Colonic mucosa (tissue), 4 donors: Measurements from ENCODE around the gene ASH1L. TPM values are rescaled to one million over a fixed set of nuclear protein-coding genes. Genes with fewer than 3 reads are reported as not detected.
"Not testable (repeated sequence)": the region's sequence is repeated elsewhere in the genome, so short reads cannot be mapped to it uniquely, and the experiment has no call there.

Experiments used
- DNase-seq: peaks from one replicate; pipeline ENCODE4 v3.0.0-alpha.2; 2020
- H3K27ac ChIP-seq: fragments of 200-600 bp; one replicate; pipeline ENCODE4 v1.8.0; 2021
- H3K27me3 ChIP-seq: fragments of 200-600 bp; one replicate; pipeline ENCODE4 v1.8.0; 2021
- H3K36me3 ChIP-seq: fragments of 200-600 bp; one replicate; pipeline ENCODE4 v1.8.0; 2021
- H3K4me1 ChIP-seq: fragments of 200-600 bp; one replicate; pipeline ENCODE4 v1.8.0; 2021; ENCODE audit warnings: mild to moderate bottlenecking
- H3K4me3 ChIP-seq: fragments of 200-600 bp; one replicate; pipeline ENCODE4 v1.8.0; 2021
- H3K9ac ChIP-seq, 2 donors: one replicate each; pipeline ENCODE4 v1.7.0; 2013; ENCODE audit warnings: control low read depth in 2 of 2, low read depth in 2 of 2, low read length in 2 of 2
- H3K9me3 ChIP-seq: fragments of 200-600 bp; one replicate; pipeline ENCODE4 v1.8.0; 2021
- CTCF ChIP-seq: fragments of 200-600 bp; IDR thresholded peaks from one replicate; pipeline ENCODE4 v1.8.0; 2022; ENCODE audit warnings: antibody characterized with exemption, mild to moderate bottlenecking
- intact Hi-C: fragments of 100-400 bp; cut with DNase I; formaldehyde crosslinking; loops from one replicate; pipeline ENCODE4 v1.14.1; 2022
- total RNA-seq, 2 donors: library from RNA; stranded (reverse); fragmentation: NEBNext Ultra II Directional in 1 of 2; extraction: Animal tissue kit (Norgen Biotek cat#: 25700) in 1 of 2; gene quantifications; one replicate each; pipeline ENCODE4 v1.2.1, GENCODE V29; 2021
- donor health status: healthy.
- donor health status: DM: no; HTN: no; CAD: no.
- donor health status: DM: no; HTN: no; CAD: no.

Gene ASH1L
- total RNA-seq, 2 donors from 2014 or later, result 37.7 to 47.2 TPM

GRCh38 chr1:155389826-155390225 lies 172.8 kb downstream of the ASH1L start:
- Histone ChIP-seq H3K9ac (no peak overlapping the region), H3K36me3 (no peaks in the 10 kb centered on the region), H3K9me3 (no peaks in the 10 kb centered on the region), H3K4me1 (no peaks in the 10 kb centered on the region), H3K27me3 (no peaks in the 10 kb centered on the region), H3K4me3 (no peak overlapping the region), H3K27ac (no peak overlapping the region)
- intact Hi-C loops, result no loop called here
- no peak for DNase-seq
- no peak for TF ChIP-seq CTCF

DNA sequence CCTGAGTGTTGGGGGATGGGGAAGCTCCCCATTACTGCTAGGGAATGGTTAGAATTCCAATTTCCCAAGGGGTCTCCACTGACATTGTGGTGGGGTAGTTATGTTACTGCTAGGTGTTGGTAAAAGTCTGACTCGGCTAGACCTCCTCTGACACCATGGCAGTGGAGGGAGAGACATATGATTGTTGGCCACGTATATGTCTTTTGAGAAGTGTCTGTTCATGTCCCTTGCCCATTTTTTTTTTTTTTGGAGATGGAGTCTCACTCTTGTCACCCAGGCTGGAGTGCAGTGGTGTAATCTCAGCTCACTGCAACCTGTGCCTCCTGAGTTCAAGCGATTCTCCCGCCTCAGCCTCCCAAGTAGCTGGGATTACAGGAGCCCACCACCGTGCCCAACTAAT lies 176.8 kb downstream of the ASH1L start:
- DNase-seq, intact Hi-C loops, H3K9ac ChIP-seq, H3K4me1 ChIP-seq, H3K9me3 ChIP-seq, H3K27ac ChIP-seq, H3K4me3 ChIP-seq, H3K27me3 ChIP-seq, H3K36me3 ChIP-seq: not testable (repeated sequence)

DNA sequence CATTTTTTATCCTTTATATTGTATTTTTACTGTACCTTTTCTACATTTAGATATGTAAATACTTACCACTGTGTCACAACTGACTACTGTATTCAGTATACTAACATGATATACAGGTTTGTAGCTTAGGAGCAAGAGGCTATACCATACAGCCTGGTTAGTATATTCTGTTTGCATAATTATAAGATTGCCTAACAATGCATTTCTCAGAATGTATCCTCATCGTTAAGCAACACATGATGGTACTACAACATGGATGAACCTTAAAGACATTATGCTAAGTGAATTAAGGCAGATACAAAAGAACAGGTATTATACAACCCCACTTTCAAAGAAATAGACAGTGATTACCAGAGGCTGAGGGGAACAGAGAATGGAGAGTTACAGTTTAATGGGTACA lies 179.2 kb downstream of the ASH1L start:
- Histone ChIP-seq H3K4me3 (no peak overlapping the region), H3K27me3 (no peaks in the 10 kb centered on the region), H3K4me1 (no peaks in the 10 kb centered on the region), H3K36me3 (no peaks in the 10 kb centered on the region), H3K9me3 (no peaks in the 10 kb centered on the region), H3K9ac (no peak overlapping the region), H3K27ac (no peak overlapping the region)
- no peak for TF ChIP-seq CTCF
- DNase-seq, result no peak
- intact Hi-C loops, result no loop called here

- H3K4me1 ChIP-seq, result no peaks in the 10 kb centered on the region
- TF ChIP-seq CTCF, result no peak
- no peaks in the 10 kb centered on the region for H3K36me3 ChIP-seq
- no peak overlapping the region for H3K9ac ChIP-seq
- no peak overlapping the region for H3K4me3 ChIP-seq
- H3K9me3 ChIP-seq, result no peaks in the 10 kb centered on the region
- no peak for DNase-seq
- H3K27ac ChIP-seq, result no peak overlapping the region
- no peaks in the 10 kb centered on the region for H3K27me3 ChIP-seq
- intact Hi-C loops, result no loop called here
Measured at GRCh38 chr1:155379631-155380090, 182.9 kb downstream of the ASH1L start.

DNA sequence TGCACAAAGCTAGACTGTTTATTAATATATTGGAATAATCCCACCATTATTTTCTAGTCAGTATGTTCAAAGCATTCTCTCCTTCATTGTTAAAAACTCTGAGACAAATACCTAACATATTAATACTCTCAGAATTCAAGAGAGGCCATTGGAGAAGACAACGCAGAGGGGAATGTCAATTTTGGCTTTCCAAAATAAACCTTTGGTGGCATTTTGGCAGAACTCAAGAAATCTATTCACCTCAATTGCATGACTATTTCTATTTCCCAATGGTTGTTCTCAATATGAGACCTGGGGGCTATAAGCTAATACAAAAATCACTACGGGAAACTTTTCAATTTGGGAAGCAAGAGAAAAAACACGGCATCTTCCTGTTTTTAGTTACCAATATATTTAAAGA lies 183.4 kb downstream of the ASH1L start:
- DNase-seq, result no peak
- TF ChIP-seq CTCF, result no peak
- H3K36me3 ChIP-seq, result no peaks in the 10 kb centered on the region

DNA sequence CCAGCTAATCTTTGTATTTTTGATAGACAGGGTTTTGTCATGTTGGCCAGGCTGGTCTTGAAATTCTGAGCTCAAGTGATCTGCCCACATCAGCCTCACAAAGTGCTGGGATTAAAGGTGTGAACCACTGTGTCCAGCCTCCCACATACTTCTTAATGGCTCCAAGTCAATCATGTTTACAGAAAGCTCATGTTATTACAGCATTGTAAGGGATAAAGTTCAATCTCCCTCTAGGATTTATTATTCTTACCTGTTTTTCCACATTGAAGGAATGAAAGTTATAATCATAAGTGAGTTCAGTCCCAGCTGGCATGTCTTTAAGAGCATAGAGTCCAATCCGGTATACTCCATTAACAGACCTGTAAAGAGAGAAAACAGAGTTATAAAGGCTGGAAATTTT lies 202.6 kb downstream of the ASH1L start:
- Histone ChIP-seq H3K27ac (no peak overlapping the region), H3K4me3 (no peak overlapping the region), H3K36me3 (peaks cover 6% of the 10 kb centered on the region), H3K4me1 (no peaks in the 10 kb centered on the region), H3K9me3 (no peaks in the 10 kb centered on the region), H3K27me3 (no peaks in the 10 kb centered on the region), H3K9ac (no peak overlapping the region)
- DNase-seq, result no peak
- no peak for TF ChIP-seq CTCF
- intact Hi-C loops, result no loop called here

More for the DNA sequence above, 183.4 kb downstream of the ASH1L start:
- H3K4me1 ChIP-seq, result no peaks in the 10 kb centered on the region
- H3K9ac ChIP-seq, result no peak overlapping the region
- H3K9me3 ChIP-seq, result no peaks in the 10 kb centered on the region
- no peaks in the 10 kb centered on the region for H3K27me3 ChIP-seq
- H3K4me3 ChIP-seq, result no peak overlapping the region
- intact Hi-C loops, result no loop called here
- no peak overlapping the region for H3K27ac ChIP-seq
